Measurements from ENCODE around the gene SREK1IP1. TPM values are rescaled to one million over a fixed set of nuclear protein-coding genes. Genes with fewer than 3 reads are reported as not detected.

SREK1IP1 gene
- total and polyA plus RNA-seq, 9 of the 15 experiments (the other 6 are each of a cell fraction or from before 2014, with no cell fraction given), result 6.9 to 45.2 (median 21.7) TPM

DNA sequence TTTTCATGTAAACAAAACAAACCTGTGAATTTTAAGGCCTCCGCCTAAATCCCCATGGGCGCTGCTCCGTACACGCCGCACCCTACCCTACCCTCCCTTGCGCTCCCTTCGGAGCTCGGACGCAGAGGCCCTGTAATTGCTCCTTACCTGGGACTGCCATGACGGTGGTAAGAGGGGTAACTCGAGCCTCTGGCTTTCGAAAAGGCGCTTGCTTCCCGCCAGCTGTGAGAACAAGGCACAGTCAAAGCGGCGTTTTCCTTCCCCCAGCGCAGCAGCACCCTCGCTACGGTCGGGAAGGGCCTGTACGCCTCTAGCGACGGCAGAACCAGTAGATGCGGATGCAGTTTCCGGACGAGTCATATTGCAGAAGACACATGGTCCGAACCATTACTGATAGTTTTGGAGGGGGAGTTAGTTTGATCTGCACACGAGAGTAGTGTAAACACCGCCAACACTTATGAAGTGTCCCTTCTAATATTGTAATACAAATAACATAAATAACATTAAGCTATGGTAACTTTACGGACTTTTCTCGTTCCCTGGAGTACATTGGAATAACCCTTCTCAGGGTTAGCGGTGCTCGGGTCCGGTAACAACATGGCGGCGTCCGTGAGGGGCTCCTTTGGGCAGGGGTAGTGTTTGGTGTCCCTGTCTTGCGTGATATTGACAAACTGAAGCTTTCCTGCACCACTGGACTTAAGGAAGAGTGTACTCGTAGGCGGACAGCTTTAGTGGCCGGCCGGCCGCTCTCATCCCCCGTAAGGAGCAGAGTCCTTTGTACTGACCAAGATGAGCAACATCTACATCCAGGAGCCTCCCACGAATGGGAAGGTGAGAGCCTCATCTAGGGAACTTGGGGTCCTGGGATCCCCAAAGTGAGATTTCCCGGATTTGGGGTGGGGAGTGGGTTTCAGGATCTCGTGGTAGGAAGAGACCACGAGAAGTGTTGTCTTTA lies at the start of gene SREK1IP1, which contains the start of gene CWC27 (continued):
- peak; percentile 83 for TF ChIP-seq EP400 (IDR thresholded peaks at IDR 0.05)
- 0 out of 2 replicates have a peak, but pooled peaks have one; percentile 32 for TF ChIP-seq LARP7 (IDR thresholded peaks at IDR 0.05)
- TF ChIP-seq, protein P1, sequence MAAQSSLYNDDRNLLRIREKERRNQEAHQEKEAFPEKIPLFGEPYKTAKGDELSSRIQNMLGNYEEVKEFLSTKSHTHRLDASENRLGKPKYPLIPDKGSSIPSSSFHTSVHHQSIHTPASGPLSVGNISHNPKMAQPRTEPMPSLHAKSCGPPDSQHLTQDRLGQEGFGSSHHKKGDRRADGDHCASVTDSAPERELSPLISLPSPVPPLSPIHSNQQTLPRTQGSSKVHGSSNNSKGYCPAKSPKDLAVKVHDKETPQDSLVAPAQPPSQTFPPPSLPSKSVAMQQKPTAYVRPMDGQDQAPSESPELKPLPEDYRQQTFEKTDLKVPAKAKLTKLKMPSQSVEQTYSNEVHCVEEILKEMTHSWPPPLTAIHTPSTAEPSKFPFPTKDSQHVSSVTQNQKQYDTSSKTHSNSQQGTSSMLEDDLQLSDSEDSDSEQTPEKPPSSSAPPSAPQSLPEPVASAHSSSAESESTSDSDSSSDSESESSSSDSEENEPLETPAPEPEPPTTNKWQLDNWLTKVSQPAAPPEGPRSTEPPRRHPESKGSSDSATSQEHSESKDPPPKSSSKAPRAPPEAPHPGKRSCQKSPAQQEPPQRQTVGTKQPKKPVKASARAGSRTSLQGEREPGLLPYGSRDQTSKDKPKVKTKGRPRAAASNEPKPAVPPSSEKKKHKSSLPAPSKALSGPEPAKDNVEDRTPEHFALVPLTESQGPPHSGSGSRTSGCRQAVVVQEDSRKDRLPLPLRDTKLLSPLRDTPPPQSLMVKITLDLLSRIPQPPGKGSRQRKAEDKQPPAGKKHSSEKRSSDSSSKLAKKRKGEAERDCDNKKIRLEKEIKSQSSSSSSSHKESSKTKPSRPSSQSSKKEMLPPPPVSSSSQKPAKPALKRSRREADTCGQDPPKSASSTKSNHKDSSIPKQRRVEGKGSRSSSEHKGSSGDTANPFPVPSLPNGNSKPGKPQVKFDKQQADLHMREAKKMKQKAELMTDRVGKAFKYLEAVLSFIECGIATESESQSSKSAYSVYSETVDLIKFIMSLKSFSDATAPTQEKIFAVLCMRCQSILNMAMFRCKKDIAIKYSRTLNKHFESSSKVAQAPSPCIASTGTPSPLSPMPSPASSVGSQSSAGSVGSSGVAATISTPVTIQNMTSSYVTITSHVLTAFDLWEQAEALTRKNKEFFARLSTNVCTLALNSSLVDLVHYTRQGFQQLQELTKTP (IDR thresholded peaks at IDR 0.05; ENCODE audit: low read depth in 1 of 2, partially characterized antibody in 2 of 2), result peak; percentile 21 to 74
- TF ChIP-seq, protein P2, sequence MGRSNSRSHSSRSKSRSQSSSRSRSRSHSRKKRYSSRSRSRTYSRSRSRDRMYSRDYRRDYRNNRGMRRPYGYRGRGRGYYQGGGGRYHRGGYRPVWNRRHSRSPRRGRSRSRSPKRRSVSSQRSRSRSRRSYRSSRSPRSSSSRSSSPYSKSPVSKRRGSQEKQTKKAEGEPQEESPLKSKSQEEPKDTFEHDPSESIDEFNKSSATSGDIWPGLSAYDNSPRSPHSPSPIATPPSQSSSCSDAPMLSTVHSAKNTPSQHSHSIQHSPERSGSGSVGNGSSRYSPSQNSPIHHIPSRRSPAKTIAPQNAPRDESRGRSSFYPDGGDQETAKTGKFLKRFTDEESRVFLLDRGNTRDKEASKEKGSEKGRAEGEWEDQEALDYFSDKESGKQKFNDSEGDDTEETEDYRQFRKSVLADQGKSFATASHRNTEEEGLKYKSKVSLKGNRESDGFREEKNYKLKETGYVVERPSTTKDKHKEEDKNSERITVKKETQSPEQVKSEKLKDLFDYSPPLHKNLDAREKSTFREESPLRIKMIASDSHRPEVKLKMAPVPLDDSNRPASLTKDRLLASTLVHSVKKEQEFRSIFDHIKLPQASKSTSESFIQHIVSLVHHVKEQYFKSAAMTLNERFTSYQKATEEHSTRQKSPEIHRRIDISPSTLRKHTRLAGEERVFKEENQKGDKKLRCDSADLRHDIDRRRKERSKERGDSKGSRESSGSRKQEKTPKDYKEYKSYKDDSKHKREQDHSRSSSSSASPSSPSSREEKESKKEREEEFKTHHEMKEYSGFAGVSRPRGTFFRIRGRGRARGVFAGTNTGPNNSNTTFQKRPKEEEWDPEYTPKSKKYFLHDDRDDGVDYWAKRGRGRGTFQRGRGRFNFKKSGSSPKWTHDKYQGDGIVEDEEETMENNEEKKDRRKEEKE (IDR thresholded peaks at IDR 0.05; ENCODE audit: borderline replicate concordance in 1 of 2, control insufficient read depth in 1 of 2, low read depth in 2 of 2, low read length in 1 of 2), result peak; percentile 91
- TF ChIP-seq, protein P3, sequence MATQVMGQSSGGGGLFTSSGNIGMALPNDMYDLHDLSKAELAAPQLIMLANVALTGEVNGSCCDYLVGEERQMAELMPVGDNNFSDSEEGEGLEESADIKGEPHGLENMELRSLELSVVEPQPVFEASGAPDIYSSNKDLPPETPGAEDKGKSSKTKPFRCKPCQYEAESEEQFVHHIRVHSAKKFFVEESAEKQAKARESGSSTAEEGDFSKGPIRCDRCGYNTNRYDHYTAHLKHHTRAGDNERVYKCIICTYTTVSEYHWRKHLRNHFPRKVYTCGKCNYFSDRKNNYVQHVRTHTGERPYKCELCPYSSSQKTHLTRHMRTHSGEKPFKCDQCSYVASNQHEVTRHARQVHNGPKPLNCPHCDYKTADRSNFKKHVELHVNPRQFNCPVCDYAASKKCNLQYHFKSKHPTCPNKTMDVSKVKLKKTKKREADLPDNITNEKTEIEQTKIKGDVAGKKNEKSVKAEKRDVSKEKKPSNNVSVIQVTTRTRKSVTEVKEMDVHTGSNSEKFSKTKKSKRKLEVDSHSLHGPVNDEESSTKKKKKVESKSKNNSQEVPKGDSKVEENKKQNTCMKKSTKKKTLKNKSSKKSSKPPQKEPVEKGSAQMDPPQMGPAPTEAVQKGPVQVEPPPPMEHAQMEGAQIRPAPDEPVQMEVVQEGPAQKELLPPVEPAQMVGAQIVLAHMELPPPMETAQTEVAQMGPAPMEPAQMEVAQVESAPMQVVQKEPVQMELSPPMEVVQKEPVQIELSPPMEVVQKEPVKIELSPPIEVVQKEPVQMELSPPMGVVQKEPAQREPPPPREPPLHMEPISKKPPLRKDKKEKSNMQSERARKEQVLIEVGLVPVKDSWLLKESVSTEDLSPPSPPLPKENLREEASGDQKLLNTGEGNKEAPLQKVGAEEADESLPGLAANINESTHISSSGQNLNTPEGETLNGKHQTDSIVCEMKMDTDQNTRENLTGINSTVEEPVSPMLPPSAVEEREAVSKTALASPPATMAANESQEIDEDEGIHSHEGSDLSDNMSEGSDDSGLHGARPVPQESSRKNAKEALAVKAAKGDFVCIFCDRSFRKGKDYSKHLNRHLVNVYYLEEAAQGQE (IDR thresholded peaks at IDR 0.05; ENCODE audit: borderline replicate concordance), result no peak
- TF ChIP-seq, protein P3 (CRISPR knock-in tag; IDR thresholded peaks at IDR 0.05; ENCODE audit: low read depth), result no peak
- no peak for TF ChIP-seq ATF1 (CRISPR knock-in tag; IDR thresholded peaks at IDR 0.05)
- peak; percentile 80 for TF ChIP-seq ATF1 (tag; IDR thresholded peaks at IDR 0.05)
- TF ChIP-seq FOS (IDR thresholded peaks at IDR 0.05; ENCODE audit: extremely low read depth, insufficient read length), result no peak
- TF ChIP-seq HNRNPLL (IDR thresholded peaks at IDR 0.05; ENCODE audit: low read depth, low read length, poor library complexity, severe bottlenecking), result peak; percentile 98
